ENCODE data around the gene LRP1B. TPM values are rescaled to one million over a fixed set of nuclear protein-coding genes. Genes with fewer than 3 reads are reported as not detected.

The LRP1B gene
- total RNA-seq, 1 donor from 2014 or later = 0.25 TPM

DNA sequence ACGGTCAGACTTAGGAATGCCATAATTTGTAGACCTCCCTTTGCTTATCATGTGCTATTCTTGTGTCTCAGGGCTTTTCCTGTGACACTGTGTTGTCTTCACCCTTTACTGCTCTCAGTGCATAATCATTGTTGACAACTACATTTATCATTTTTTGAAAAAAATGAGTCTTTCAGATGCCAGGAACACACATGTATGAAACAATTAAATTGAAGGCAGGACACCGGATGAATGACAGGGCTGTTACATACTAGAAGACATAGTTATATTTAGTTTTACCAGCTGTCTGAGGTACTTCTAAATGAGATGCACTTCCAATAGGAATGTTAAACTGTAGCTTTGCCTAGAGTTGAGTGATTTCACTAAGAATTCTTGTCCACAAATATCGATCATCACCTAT is 243.5 kb downstream of the LRP1B start:
- Mint-ChIP-seq H3K4me3 (ENCODE audit: unreplicated experiment) (no peak overlapping the region), H3K4me1 (ENCODE audit: low read depth) (no peaks in the 10 kb centered on the region), H3K9me3 (ENCODE audit: low read depth) (no peaks in the 10 kb centered on the region), H3K36me3 (ENCODE audit: low read depth) (no peaks in the 10 kb centered on the region), H3K27me3 (ENCODE audit: low read depth) (peaks cover 4% of the 10 kb centered on the region), H3K27ac (ENCODE audit: unreplicated experiment) (no peak overlapping the region)
- DNase-seq (ENCODE audit: low spot score) = no peak
- no peak for TF ChIP-seq CTCF (IDR thresholded peaks at IDR 0.05)

DNA sequence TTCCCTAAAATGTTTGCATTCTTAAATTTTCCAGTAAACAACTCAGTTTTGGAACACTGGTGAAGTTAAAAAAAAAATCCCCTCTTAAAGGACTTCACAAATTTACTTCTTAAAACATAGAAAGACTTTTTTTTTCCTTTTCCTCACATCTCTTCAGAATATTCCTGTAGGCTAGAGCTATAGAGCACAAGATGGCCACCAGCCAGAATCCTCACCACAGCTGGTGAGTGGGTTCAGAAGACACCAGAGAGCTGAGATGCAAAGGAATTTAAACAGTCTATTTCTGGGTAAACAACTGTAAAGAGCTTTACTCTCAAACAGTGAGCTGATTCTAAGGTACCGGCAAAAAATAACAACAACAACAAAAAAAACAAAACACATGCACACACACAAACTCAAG is 252.8 kb downstream of the LRP1B start:
- DNase-seq (ENCODE audit: low spot score) = no peak
- no peak overlapping the region for H3K27ac Mint-ChIP-seq (ENCODE audit: unreplicated experiment)
- H3K4me1 Mint-ChIP-seq (ENCODE audit: low read depth) = no peaks in the 10 kb centered on the region
- no peak overlapping the region for H3K4me3 Mint-ChIP-seq (ENCODE audit: unreplicated experiment)
- no peaks in the 10 kb centered on the region for H3K9me3 Mint-ChIP-seq (ENCODE audit: low read depth)
- no peaks in the 10 kb centered on the region for H3K36me3 Mint-ChIP-seq (ENCODE audit: low read depth)
- no peak for TF ChIP-seq CTCF (IDR thresholded peaks at IDR 0.05)
- H3K27me3 Mint-ChIP-seq (ENCODE audit: low read depth) = peaks cover 3% of the 10 kb centered on the region

DNA sequence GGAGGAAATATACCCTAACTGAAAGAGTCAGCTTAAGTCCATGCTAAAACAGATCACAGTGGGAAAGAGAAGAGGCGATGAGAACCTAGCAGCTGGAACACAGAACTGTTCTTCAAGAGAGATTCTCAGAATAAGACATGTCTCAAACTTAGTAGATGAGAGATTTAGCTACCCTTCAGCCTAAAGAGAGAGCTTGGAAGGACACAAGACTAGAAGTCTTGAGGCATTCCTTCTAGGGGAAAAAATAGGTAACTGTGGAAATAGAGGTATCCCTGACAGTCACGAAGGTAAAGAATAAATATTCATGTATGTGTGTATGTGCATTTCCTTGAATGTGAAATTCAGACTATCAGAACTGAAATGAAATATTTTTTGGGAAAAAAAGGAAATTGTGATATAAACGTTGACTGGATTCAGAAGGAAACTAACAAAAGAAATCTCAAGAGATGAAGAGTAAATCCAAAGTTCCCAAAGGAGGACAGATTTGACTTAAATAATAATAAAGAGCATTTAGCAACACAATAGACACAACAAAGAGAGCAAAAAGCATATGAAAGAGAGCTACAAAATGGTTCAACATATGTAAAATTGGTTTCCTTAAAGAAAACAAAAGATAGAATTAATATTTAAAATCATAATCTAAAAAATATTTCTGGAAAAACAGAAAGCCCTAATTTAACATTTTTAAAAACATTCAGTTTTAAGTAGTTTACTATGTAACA is 258.7 kb downstream of the LRP1B start:
- no peak for TF ChIP-seq CTCF (IDR thresholded peaks at IDR 0.05)
- Mint-ChIP-seq H3K4me3 (ENCODE audit: unreplicated experiment) (no peak overlapping the region), H3K9me3 (ENCODE audit: low read depth) (peaks cover 8% of the 10 kb centered on the region), H3K27ac (ENCODE audit: unreplicated experiment) (no peak overlapping the region), H3K36me3 (ENCODE audit: low read depth) (peaks cover 2% of the 10 kb centered on the region), H3K4me1 (ENCODE audit: low read depth) (no peaks in the 10 kb centered on the region), H3K27me3 (ENCODE audit: low read depth) (peaks cover 2% of the 10 kb centered on the region)
- DNase-seq (ENCODE audit: low spot score) = no peak

DNA sequence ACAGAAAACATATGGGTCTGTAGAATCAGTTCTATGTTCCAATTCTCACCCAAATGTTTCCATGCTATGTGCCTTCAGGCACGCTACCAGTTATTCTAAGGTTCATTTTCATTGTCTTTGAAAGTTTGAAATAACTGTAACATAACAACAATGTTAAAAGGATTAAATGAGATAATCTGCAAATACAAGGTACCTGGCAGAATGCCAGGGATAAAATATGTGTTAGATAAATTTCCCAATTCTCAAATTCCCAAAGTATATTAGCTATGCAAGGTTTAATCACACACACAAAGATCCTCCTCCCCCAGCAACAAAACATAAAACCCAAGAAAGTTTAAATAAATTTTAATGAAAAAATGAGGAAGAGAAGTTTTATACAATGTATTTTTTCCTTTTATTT is 261.2 kb downstream of the LRP1B start:
- H3K9me3 Mint-ChIP-seq (ENCODE audit: low read depth) = peaks cover 8% of the 10 kb centered on the region
- no peak for TF ChIP-seq CTCF (IDR thresholded peaks at IDR 0.05)
- no peak overlapping the region for H3K4me3 Mint-ChIP-seq (ENCODE audit: unreplicated experiment)
- H3K4me1 Mint-ChIP-seq (ENCODE audit: low read depth) = no peaks in the 10 kb centered on the region
- H3K27ac Mint-ChIP-seq (ENCODE audit: unreplicated experiment) = no peak overlapping the region
- peaks cover 2% of the 10 kb centered on the region for H3K36me3 Mint-ChIP-seq (ENCODE audit: low read depth)
- peaks cover 2% of the 10 kb centered on the region for H3K27me3 Mint-ChIP-seq (ENCODE audit: low read depth)
- DNase-seq (ENCODE audit: low spot score) = no peak

GRCh38 chr2:141863964-141864363 is 266.9 kb downstream of the LRP1B start:
- Mint-ChIP-seq H3K27ac (ENCODE audit: unreplicated experiment) (no peak overlapping the region), H3K4me1 (ENCODE audit: low read depth) (no peaks in the 10 kb centered on the region), H3K9me3 (ENCODE audit: low read depth) (no peaks in the 10 kb centered on the region), H3K4me3 (ENCODE audit: unreplicated experiment) (no peak overlapping the region), H3K36me3 (ENCODE audit: low read depth) (no peaks in the 10 kb centered on the region), H3K27me3 (ENCODE audit: low read depth) (peaks cover 2% of the 10 kb centered on the region)
- TF ChIP-seq CTCF (IDR thresholded peaks at IDR 0.05) = no peak
- DNase-seq (ENCODE audit: low spot score) = no peak
